ENCODE data around the gene PRDM2.

The PRDM2 gene

DNA sequence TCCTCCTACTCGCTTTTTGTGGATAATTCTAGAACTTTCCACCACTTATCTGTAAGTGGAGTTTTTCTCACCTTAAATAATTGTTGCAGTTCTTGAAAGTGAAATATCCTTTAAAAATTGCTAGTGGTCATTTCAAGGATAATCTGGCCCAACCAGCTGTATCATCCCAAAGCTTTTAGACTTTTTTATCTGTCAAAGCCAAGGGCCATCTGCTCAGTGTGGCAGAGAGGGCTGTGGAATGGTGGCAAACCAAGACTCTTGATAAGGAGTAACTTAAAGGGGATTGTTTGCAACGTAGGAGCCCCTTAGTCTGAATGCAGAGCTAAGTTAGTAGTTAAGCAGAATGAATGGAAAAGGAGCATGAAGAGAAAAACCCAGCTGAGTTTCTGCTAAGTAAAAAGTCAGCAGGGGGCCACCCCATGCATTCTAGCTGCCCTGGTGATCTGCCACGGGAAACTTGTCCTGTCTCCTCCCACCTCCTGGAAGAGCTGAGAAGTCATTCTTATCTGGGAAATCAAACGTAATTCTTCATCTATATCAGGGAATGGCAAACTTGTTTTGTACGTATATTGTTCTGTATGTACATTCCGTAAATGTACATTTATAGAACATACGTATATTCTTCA, 169.3 kb downstream of the PRDM2 start:
- no peak for DNase-seq

- no peak for DNase-seq
Measured at GRCh38 chr1:13871413-13871812, 171.4 kb downstream of the PRDM2 start.

- no peak for DNase-seq
Measured at GRCh38 chr1:13871886-13872285, 171.9 kb downstream of the PRDM2 start.

DNA sequence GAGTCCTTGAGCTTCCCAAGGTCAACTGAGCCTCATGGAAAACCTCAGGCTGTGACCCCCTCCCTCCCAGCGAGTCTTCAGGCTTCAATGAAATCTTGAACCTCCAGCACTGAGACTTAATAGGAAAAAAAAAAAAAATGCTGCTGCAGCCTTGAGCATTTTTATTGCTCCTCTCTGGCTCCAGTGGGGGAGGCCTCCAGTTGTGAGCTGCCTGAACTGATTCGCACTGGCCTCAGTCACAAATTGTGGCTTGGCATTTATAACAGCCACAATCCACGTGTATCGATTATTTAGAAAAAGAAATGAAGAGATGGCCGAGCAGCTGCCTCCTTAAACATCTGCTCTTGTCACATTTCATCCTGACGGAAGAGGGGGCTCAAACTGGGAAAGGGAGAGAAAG, 173.0 kb downstream of the PRDM2 start:
- DNase-seq = no peak

All from T-helper 1 cell (primary cell).